HL-60 (cell line): Measurements from ENCODE around the gene BRS3.

Source experiments
- DNase-seq, 2 experiments: peaks; one replicate each; pipeline ENCODE4 v3.0.0-alpha.2; 2010 to 2020; ENCODE audit warnings: low read depth in 1 of 2, low spot score in 1 of 2
- H3K27ac ChIP-seq: fragments of 250-450 bp; sonication (Bioruptor Pico); replicated peaks from 2 replicates; pipeline ENCODE4 v1.5.1; 2020; ENCODE audit warnings: mild to moderate bottlenecking, moderate library complexity
- H3K27me3 ChIP-seq: fragments of 250-450 bp; sonication (Bioruptor Pico); 2 replicates; pipeline ENCODE4 v1.5.1; 2021; ENCODE audit warnings: mild to moderate bottlenecking, moderate library complexity; ENCODE audit not compliant: insufficient read depth, poor library complexity, severe bottlenecking
- H3K4me3 ChIP-seq: replicated peaks from 2 replicates; pipeline ENCODE4 v1.5.1; 2011; ENCODE audit warnings: mild to moderate bottlenecking, control low read depth, low read length; ENCODE audit not compliant: insufficient read depth
- CTCF ChIP-seq: IDR thresholded peaks from one replicate; pipeline ENCODE4 v1.5.1; 2011; ENCODE audit warnings: low read length, control low read depth, inconsistent platforms; ENCODE audit not compliant: insufficient read depth
- GABPA ChIP-seq: IDR thresholded peaks from 2 replicates; pipeline ENCODE4 v1.6.1; 2012; ENCODE audit warnings: low read depth
- POLR2AphosphoS5 ChIP-seq: IDR thresholded peaks from 2 replicates; pipeline ENCODE4 v1.6.1; 2012; ENCODE audit warnings: low read depth
- REST ChIP-seq: IDR thresholded peaks from 2 replicates; pipeline ENCODE4 v1.6.1; 2012; ENCODE audit warnings: low read depth; ENCODE audit not compliant: insufficient replicate concordance
- SPI1 ChIP-seq: IDR thresholded peaks from 2 replicates; pipeline ENCODE4 v1.6.1; 2012; ENCODE audit warnings: low read depth, mild to moderate bottlenecking, borderline replicate concordance

BRS3 gene

GRCh38 chrX:136491832-136492231 lies 4.1 kb downstream of the BRS3 start:
- Histone ChIP-seq H3K4me3 (no peak overlapping the region), H3K27me3 (no peaks in the 10 kb centered on the region), H3K27ac (no peak overlapping the region)
- no peak for DNase-seq
- TF ChIP-seq SPI1 (no peak), REST (no peak), GABPA (no peak), POLR2AphosphoS5 (no peak), CTCF (no peak)

- peak in 1 of 2 experiments; percentile 10 for DNase-seq
- no peak overlapping the region for H3K27ac ChIP-seq
- no peak for TF ChIP-seq POLR2AphosphoS5
- H3K4me3 ChIP-seq, result no peak overlapping the region
- no peaks in the 10 kb centered on the region for H3K27me3 ChIP-seq
Measured at GRCh38 chrX:136493011-136493410, 5.3 kb downstream of the BRS3 start.

- peak; percentile 54 to 76 for DNase-seq
- H3K27ac ChIP-seq, result peak overlapping the region; percentile 95
- no peak for TF ChIP-seq CTCF
- no peak for TF ChIP-seq REST
- TF ChIP-seq SPI1, result peak; percentile 52; the same call in 1 of the 2 replicates
- TF ChIP-seq GABPA, result no peak
- peak; percentile 68 for TF ChIP-seq POLR2AphosphoS5
Measured at GRCh38 chrX:136495043-136495442, 7.3 kb downstream of the BRS3 start.

GRCh38 chrX:136496186-136496763 lies 8.5 kb downstream of the BRS3 start:
- TF ChIP-seq GABPA (no peak), SPI1 (no peak), POLR2AphosphoS5 (no peak), REST (no peak), CTCF (no peak)
- Histone ChIP-seq H3K27ac (peak overlapping the region; percentile 95), H3K4me3 (peak overlapping the region; percentile 72), H3K27me3 (no peaks in the 10 kb centered on the region)
- DNase-seq, result no peak

More at GRCh38 chrX:136495043-136495442, 7.3 kb downstream of the BRS3 start:
- Histone ChIP-seq H3K4me3 (no peak overlapping the region), H3K27me3 (no peaks in the 10 kb centered on the region)
